Mesendoderm (in vitro differentiated cells): ENCODE results near the gene DSCAML1.
"Not testable (repeated sequence)": the region's sequence is repeated elsewhere in the genome, so short reads cannot be mapped to it uniquely, and the experiment has no call there.

Experiments
- DNase-seq: peaks from one replicate; pipeline ENCODE4 v3.0.0; 2013
- H2AK5ac ChIP-seq: 2 replicates; pipeline ENCODE4 v1.6.1; 2013; ENCODE audit warnings: low read length, inconsistent platforms
- H2BK120ac ChIP-seq: 2 replicates; pipeline ENCODE4 v1.6.1; 2013; ENCODE audit warnings: low read depth, mild to moderate bottlenecking, low read length, moderate library complexity, mixed read lengths
- H2BK15ac ChIP-seq: replicated peaks from 2 replicates; pipeline ENCODE4 v1.6.1; 2013; ENCODE audit warnings: low read depth, mild to moderate bottlenecking, moderate library complexity
- H2BK5ac ChIP-seq: 2 replicates; pipeline ENCODE4 v1.6.1; 2013; ENCODE audit warnings: low read length, inconsistent platforms
- H3K18ac ChIP-seq: 2 replicates; pipeline ENCODE4 v1.6.1; 2013; ENCODE audit warnings: mild to moderate bottlenecking, low read length, mixed read lengths
- H3K23ac ChIP-seq: one replicate; pipeline ENCODE4 v1.6.1; 2013; ENCODE audit warnings: low read length
- H3K27ac ChIP-seq: 2 replicates; pipeline ENCODE4 v1.5.1; 2013; ENCODE audit warnings: low read depth, mild to moderate bottlenecking, inconsistent platforms, low read length, moderate library complexity
- H3K27me3 ChIP-seq: 2 replicates; pipeline ENCODE4 v1.6.1; 2013; ENCODE audit warnings: low read length, control low read depth, mild to moderate bottlenecking, inconsistent platforms; ENCODE audit not compliant: insufficient read depth, poor library complexity
- H3K36me3 ChIP-seq: 2 replicates; pipeline ENCODE4 v1.6.1; 2013; ENCODE audit warnings: low read length, inconsistent platforms; ENCODE audit not compliant: control insufficient read depth, insufficient read depth
- H3K4ac ChIP-seq: one replicate; pipeline ENCODE4 v1.6.1; 2013; ENCODE audit warnings: low read depth, mild to moderate bottlenecking, low read length, moderate library complexity
- H3K4me1 ChIP-seq: 2 replicates; pipeline ENCODE4 v1.6.1; 2013; ENCODE audit warnings: low read depth, low read length, inconsistent platforms; ENCODE audit not compliant: control insufficient read depth
- H3K4me2 ChIP-seq: 2 replicates; pipeline ENCODE4 v1.6.1; 2013; ENCODE audit warnings: low read length
- H3K4me3 ChIP-seq: 2 replicates; pipeline ENCODE4 v1.5.1; 2013; ENCODE audit warnings: mild to moderate bottlenecking, low read length
- H3K56ac ChIP-seq: one replicate; pipeline ENCODE4 v1.6.1; 2013; ENCODE audit warnings: low read length
- H3K79me1 ChIP-seq: 2 replicates; pipeline ENCODE4 v1.6.1; 2013; ENCODE audit warnings: low read length, inconsistent platforms
- H3K79me2 ChIP-seq: 2 replicates; pipeline ENCODE4 v1.6.1; 2013; ENCODE audit warnings: mild to moderate bottlenecking, low read length; ENCODE audit not compliant: control insufficient read depth, insufficient read depth
- H3K9ac ChIP-seq: 2 replicates; pipeline ENCODE4 v1.6.1; 2013; ENCODE audit warnings: low read length, inconsistent platforms
- H4K5ac ChIP-seq: one replicate; pipeline ENCODE4 v1.6.1; 2013; ENCODE audit warnings: low read length
- H4K8ac ChIP-seq: one replicate; pipeline ENCODE4 v1.6.1; 2013; ENCODE audit warnings: low read depth, mild to moderate bottlenecking, control low read depth, low read length, moderate library complexity
- WGBS: extraction: QIAGEN DNeasy Blood & Tissue Kit; methylation state at CpG from one replicate; pipeline ENCODE4 v1.1.7; 2013; ENCODE audit warnings: low lambda C conversion rate, missing lambda C conversion rate; ENCODE audit not compliant: insufficient coverage; ENCODE audit errors: extremely low coverage; 5-methylcytosine and 5-hydroxymethylcytosine counted together

The DSCAML1 gene

DNA sequence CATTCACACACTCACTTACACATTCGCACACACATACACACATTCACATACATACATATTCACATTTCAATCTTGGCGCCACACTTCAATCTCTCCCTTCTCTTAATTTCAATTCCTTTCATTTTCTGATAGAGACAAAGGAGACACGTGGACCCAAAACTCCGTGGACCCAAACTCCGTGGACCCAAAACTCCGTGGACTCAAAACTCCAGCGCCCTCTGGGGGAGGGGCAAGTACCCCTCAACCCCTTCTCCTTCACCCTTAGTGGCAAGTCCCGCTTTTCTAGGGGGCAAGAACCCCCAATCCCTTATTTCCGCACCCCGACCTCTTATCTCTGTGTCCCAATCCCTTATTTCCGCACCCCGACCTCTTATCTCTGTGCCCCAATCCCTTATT is 13.0 kb upstream of the DSCAML1 start:
- not testable (repeated sequence) for H3K4me3 ChIP-seq, DNase-seq, H3K23ac ChIP-seq, H3K4ac ChIP-seq, H3K4me1 ChIP-seq, H3K27ac ChIP-seq, H3K36me3 ChIP-seq, H2BK15ac ChIP-seq, H2BK120ac ChIP-seq, H3K9ac ChIP-seq, H4K5ac ChIP-seq, H3K79me1 ChIP-seq, H3K27me3 ChIP-seq, H4K8ac ChIP-seq, H3K18ac ChIP-seq, H2BK5ac ChIP-seq, H2AK5ac ChIP-seq, H3K4me2 ChIP-seq, H3K79me2 ChIP-seq
- peak overlapping the region; percentile 68 for H3K56ac ChIP-seq
- WGBS: 100% methylated on average over 2 of the region's 12 CpGs

DNA sequence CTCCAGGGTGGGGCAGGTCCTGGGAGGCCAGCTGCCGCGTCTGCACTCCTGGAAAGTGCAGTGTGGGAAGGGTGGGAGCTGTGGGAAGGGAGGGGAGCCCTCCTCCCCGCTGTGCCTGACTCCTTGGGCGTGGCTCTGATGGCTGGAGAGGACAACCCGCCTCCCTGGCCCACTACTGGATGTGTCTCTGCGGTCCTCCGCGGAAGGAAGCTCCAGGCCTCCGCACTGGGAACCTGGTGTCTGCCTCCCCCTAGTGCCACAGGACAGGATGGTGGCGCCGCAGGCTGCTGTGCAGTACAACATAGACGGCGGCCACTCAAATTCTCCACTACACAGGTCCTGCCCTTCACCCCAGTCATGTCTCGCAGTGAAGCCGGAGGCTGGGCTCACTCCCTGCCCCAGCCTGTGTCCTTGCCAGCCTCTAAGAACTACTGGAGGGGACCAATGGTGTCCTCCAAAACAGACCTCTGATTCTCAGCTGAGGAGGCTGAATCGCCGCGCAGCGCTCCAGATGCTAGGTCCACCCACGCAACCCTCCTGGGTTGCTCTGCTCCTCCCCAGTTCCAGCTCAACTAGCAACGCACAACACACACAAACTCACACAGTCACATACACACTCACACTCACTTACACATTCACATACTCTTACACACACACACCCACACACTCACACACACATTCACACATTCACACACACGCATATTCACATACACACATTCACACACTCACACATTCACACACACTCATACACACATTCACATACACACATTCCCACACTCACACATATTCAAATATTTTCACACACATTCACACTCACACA is 12.4 kb upstream of the DSCAML1 start:
- Histone ChIP-seq H3K79me2 (no peaks in the 10 kb centered on the region), H4K8ac (no peak overlapping the region), H3K79me1 (peaks cover 1% of the 10 kb centered on the region), H3K18ac (no peak overlapping the region), H2BK120ac (no peak overlapping the region), H2AK5ac (peak overlapping the region; percentile 100), H3K4me2 (no peak overlapping the region), H3K23ac (no peak overlapping the region), H3K56ac (peak overlapping the region; percentile 68), H3K36me3 (no peaks in the 10 kb centered on the region), H3K4ac (no peak overlapping the region), H3K9ac (peak overlapping the region; percentile 50), H3K27me3 (no peaks in the 10 kb centered on the region), H2BK15ac (no peak overlapping the region), H3K4me1 (peaks cover 8% of the 10 kb centered on the region), H2BK5ac (no peak overlapping the region), H3K27ac (no peak overlapping the region), H4K5ac (no peak overlapping the region), H3K4me3 (no peak overlapping the region)
- peak; percentile 78 for DNase-seq
- 100% methylated on average over 2 of the region's 22 CpGs for WGBS

DNA sequence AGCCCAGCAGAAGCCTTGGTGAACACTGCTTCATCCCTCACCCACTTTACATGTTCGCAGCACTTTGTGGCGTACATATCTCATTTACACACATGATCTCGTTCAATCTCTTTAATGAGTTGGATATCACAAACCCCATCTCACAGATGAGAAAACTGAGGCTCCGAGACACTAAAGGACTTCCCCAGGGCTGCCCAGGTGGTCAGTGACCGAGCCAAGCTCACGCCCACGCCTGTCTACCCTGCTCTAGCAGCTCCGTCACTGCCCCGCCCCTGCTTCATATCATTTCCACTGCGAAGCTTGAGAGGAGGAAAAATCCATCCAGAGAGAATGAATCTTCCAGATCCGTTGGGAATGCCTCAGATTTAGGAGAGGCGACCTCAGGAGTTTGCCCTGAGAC is 11.8 kb upstream of the DSCAML1 start:
- Histone ChIP-seq H3K9ac (no peak overlapping the region), H3K18ac (no peak overlapping the region), H3K27me3 (no peaks in the 10 kb centered on the region), H2BK15ac (no peak overlapping the region), H4K8ac (no peak overlapping the region), H2BK120ac (no peak overlapping the region), H3K4me2 (no peak overlapping the region), H3K79me1 (peaks cover 1% of the 10 kb centered on the region), H2BK5ac (no peak overlapping the region), H3K4me1 (peaks cover 4% of the 10 kb centered on the region), H3K56ac (peak overlapping the region; percentile 68), H3K4ac (no peak overlapping the region), H3K36me3 (no peaks in the 10 kb centered on the region), H3K27ac (no peak overlapping the region), H3K4me3 (no peak overlapping the region), H3K23ac (no peak overlapping the region), H4K5ac (no peak overlapping the region), H3K79me2 (no peaks in the 10 kb centered on the region), H2AK5ac (no peak overlapping the region)
- no peak for DNase-seq
- WGBS: no CpG with 5 or more reads among the region's 12 CpGs

GRCh38 chr11:117807482-117808327 is 10.7 kb upstream of the DSCAML1 start:
- H3K4me2 ChIP-seq: no peak overlapping the region
- H3K4me1 ChIP-seq: peaks cover 4% of the 10 kb centered on the region
- H3K23ac ChIP-seq: no peak overlapping the region
- H3K9ac ChIP-seq: no peak overlapping the region
- no peak overlapping the region for H3K4ac ChIP-seq
- H3K56ac ChIP-seq: no peak overlapping the region
- no peaks in the 10 kb centered on the region for H3K79me2 ChIP-seq
- peaks cover 1% of the 10 kb centered on the region for H3K79me1 ChIP-seq
- H3K27ac ChIP-seq: no peak overlapping the region
- H3K27me3 ChIP-seq: no peaks in the 10 kb centered on the region
- no CpG with 5 or more reads among the region's 22 CpGs for WGBS
- H3K4me3 ChIP-seq: no peak overlapping the region
- H4K8ac ChIP-seq: no peak overlapping the region
- no peak overlapping the region for H2BK120ac ChIP-seq
- H4K5ac ChIP-seq: no peak overlapping the region
- no peaks in the 10 kb centered on the region for H3K36me3 ChIP-seq
- no peak overlapping the region for H3K18ac ChIP-seq
- no peak overlapping the region for H2AK5ac ChIP-seq
- no peak overlapping the region for H2BK5ac ChIP-seq
- DNase-seq: peak; percentile 65
- H2BK15ac ChIP-seq: no peak overlapping the region

- Histone ChIP-seq H3K79me2 (no peaks in the 10 kb centered on the region), H2AK5ac (no peak overlapping the region), H3K4me2 (no peak overlapping the region), H3K79me1 (peaks cover 1% of the 10 kb centered on the region), H3K4me1 (peaks cover 4% of the 10 kb centered on the region), H3K18ac (no peak overlapping the region), H3K27me3 (no peaks in the 10 kb centered on the region), H3K27ac (no peak overlapping the region), H4K5ac (no peak overlapping the region), H3K4me3 (no peak overlapping the region), H3K56ac (no peak overlapping the region), H3K23ac (no peak overlapping the region), H3K4ac (no peak overlapping the region), H3K36me3 (no peaks in the 10 kb centered on the region), H2BK5ac (no peak overlapping the region), H2BK120ac (no peak overlapping the region), H4K8ac (no peak overlapping the region), H3K9ac (no peak overlapping the region), H2BK15ac (no peak overlapping the region)
- WGBS: no CpG with 5 or more reads among the region's 5 CpGs
- DNase-seq: no peak
Observed at GRCh38 chr11:117806846-117807245, 9.8 kb upstream of the DSCAML1 start.
